ENCODE results near the gene ZNF318.

DNA sequence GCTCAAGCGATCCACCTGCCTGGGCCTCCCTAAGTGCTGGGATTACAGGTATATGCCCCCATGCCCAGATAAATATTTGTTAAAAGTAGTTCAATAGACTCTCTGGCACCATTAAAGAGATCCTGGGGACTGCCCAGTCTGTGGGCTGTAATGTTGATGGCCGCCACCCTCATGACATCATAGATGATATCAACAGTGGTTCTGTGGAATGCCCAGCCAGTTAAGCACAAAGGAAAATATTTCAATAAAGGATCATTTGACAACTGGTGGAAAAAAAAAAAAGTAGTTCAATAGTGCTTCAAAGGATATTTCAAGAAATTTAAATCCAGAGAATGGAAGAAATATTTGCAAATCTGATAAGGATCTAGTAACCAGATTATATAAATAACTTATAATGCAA, 59.3 kb downstream of the ZNF318 start:
- TF ChIP-seq, protein P1, sequence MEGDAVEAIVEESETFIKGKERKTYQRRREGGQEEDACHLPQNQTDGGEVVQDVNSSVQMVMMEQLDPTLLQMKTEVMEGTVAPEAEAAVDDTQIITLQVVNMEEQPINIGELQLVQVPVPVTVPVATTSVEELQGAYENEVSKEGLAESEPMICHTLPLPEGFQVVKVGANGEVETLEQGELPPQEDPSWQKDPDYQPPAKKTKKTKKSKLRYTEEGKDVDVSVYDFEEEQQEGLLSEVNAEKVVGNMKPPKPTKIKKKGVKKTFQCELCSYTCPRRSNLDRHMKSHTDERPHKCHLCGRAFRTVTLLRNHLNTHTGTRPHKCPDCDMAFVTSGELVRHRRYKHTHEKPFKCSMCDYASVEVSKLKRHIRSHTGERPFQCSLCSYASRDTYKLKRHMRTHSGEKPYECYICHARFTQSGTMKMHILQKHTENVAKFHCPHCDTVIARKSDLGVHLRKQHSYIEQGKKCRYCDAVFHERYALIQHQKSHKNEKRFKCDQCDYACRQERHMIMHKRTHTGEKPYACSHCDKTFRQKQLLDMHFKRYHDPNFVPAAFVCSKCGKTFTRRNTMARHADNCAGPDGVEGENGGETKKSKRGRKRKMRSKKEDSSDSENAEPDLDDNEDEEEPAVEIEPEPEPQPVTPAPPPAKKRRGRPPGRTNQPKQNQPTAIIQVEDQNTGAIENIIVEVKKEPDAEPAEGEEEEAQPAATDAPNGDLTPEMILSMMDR (IDR thresholded peaks at IDR 0.05), result no peak
- TF ChIP-seq EZH2 (IDR thresholded peaks at IDR 0.05; ENCODE audit: borderline replicate concordance, insufficient read depth, low read depth, low read length, poor library complexity, severe bottlenecking), result no peak

All from B cell (primary cell).